ENCODE measurements around the gene GPR173.

DNA sequence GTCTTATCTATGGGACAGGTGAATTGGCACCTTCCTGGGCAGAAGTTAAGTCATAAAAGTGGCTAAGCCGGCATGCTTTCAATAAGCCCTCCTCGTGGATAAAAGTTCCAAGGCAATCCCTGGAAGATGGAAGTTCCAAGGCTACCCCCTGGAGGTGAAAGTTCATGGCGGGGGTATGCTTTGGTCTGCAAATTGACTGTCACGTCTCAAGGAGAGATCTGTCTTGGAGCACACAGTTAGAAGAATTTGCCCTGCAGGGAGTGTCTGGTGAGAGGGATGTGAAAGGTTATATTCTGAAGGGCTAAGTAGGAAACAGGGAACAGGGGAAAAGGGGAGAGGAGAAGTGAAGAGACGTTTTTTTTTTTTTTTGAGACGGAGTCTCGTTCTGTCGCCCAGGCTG lies 26.2 kb upstream of the GPR173 start:
- TF ChIP-seq SUZ12 (IDR thresholded peaks at IDR 0.05) (no peak), TARDBP (IDR thresholded peaks at IDR 0.05) (no peak), FOXM1 (IDR thresholded peaks at IDR 0.05; ENCODE audit: borderline replicate concordance) (no peak), ELF4 (IDR thresholded peaks at IDR 0.05) (no peak), BHLHE40 (IDR thresholded peaks at IDR 0.05; ENCODE audit: borderline replicate concordance) (no peak), SP1 (IDR thresholded peaks at IDR 0.05) (no peak), LEF1 (IDR thresholded peaks at IDR 0.05; ENCODE audit: borderline replicate concordance) (no peak), FOXA1 (IDR thresholded peaks at IDR 0.05) (no peak)
